ENCODE data around the gene MYO5B.

DNA sequence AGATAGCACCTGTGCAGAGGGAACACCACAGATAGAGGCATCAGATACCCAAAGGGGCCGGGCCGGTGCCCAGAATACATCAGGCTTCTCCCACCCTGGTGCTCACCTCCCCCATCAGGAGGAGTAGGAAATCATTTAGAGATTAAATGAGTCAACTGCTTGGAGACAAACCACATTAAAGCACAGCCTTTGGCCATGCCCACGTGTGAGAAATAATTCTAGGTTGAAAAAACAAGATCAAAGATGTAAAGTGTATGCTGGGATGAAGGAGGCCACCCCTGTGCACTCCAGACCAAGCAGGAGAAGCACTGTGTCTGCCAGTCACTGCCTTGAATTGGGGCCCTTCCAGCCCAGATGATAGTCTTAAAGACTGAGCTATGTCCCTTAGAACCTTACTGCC, 228.9 kb downstream of the MYO5B start:
- TF ChIP-seq CTCF (IDR thresholded peaks at IDR 0.05; ENCODE audit: poor library complexity) (no peak), EZH2 (IDR thresholded peaks at IDR 0.05; ENCODE audit: borderline replicate concordance) (no peak)

Measured in hepatocyte (in vitro differentiated cells).